HepG2 (cell line): Measurements from ENCODE around the gene CRTC2. TPM values are rescaled to one million over a fixed set of nuclear protein-coding genes. Genes with fewer than 3 reads are reported as not detected.

ENCODE experiments used
- BHLHE40 ChIP-seq: IDR thresholded peaks from 2 replicates; pipeline ENCODE4 v1.6.1; 2011; ENCODE audit warnings: low read length, improper control_type of control experiment
- DNMT3B ChIP-seq: conservative IDR thresholded peaks from 2 replicates; pipeline ENCODE4 v1.6.1; 2016; ENCODE audit warnings: missing biosample characterization, control low read depth
- GABPA ChIP-seq, 2 experiments: IDR thresholded peaks; 2 replicates each; pipeline ENCODE4 v1.6.1; 2011 to 2016; ENCODE audit warnings: low read depth in 2 of 2, low read length in 1 of 2, missing biosample characterization in 1 of 2, missing genetic modification characterization in 1 of 2
- GATA4 ChIP-seq: sonication (generic); IDR thresholded peaks from 2 replicates; pipeline ENCODE4 v1.6.1; 2016; ENCODE audit warnings: antibody characterized with exemption, low read depth, borderline replicate concordance
- GATAD2A ChIP-seq: IDR thresholded peaks from 2 replicates; pipeline ENCODE4 v1.6.1; 2016
- IKZF1 ChIP-seq: fragments of 450-650 bp; IDR thresholded peaks from 2 replicates; pipeline ENCODE4 v1.7.1; 2016
- JUNB ChIP-seq: sonication (generic); formaldehyde crosslinking; IDR thresholded peaks from 2 replicates; pipeline ENCODE4 v1.8.0; 2022; ENCODE audit warnings: missing genetic modification reagents, mild to moderate bottlenecking, borderline replicate concordance
- KLF15 ChIP-seq: sonication (generic); formaldehyde crosslinking; IDR thresholded peaks from 2 replicates; pipeline ENCODE4 v1.8.1; 2023; ENCODE audit warnings: borderline replicate concordance, mild to moderate bottlenecking, inconsistent platforms, missing genetic modification reagents, mixed read lengths
- PITX1 ChIP-seq: sonication (generic); formaldehyde crosslinking; IDR thresholded peaks from 2 replicates; pipeline ENCODE4 v1.5.1; 2020; ENCODE audit warnings: mild to moderate bottlenecking, missing genetic modification reagents
- TCF7L2 ChIP-seq: IDR thresholded peaks from 2 replicates; pipeline ENCODE4 v1.6.1; 2011; ENCODE audit warnings: mild to moderate bottlenecking, low read depth, low read length, moderate library complexity
- ZNF20 ChIP-seq: sonication (generic); formaldehyde crosslinking; IDR thresholded peaks from 2 replicates; pipeline ENCODE4 v1.4.0; 2020; ENCODE audit warnings: mild to moderate bottlenecking, moderate library complexity, missing genetic modification reagents
- ZNF530 ChIP-seq: sonication (generic); formaldehyde crosslinking; IDR thresholded peaks from 2 replicates; pipeline ENCODE4 v1.5.0; 2020; ENCODE audit warnings: low read depth, mild to moderate bottlenecking, missing genetic modification reagents
- ZNF83 ChIP-seq: sonication (generic); formaldehyde crosslinking; IDR thresholded peaks from 2 replicates; pipeline ENCODE4 v1.4.0; 2020; ENCODE audit warnings: missing genetic modification reagents, mild to moderate bottlenecking, borderline replicate concordance
- polyA plus RNA-seq, 8 experiments: library from polyadenylated mRNA; depleted of rRNA in 3 of 8; stranded (reverse) in 7 of 8; unstranded in 1 of 8; fragments of >200 nt; fragmentation: Illumina TruSeq in 4 of 8; extraction: Trizol in 4 of 8; gene quantifications; 2 replicates each; pipeline versions ENCODE4 v1.2.1 to v1.2.3, GENCODE V29; 2011 to 2016; ENCODE audit warnings: low read depth in 4 of 8, missing spikeins in 1 of 8, mixed read lengths in 1 of 8; ENCODE audit not compliant: insufficient read depth in 1 of 8
- total RNA-seq, 5 experiments: library from RNA; depleted of rRNA; stranded (reverse); fragments of >200 nt; fragmentation: Illumina TruSeq; extraction: Trizol; gene quantifications; 2 replicates each; pipeline ENCODE4 v1.2.3, GENCODE V29; 2016; ENCODE audit warnings: low read depth in 1 of 5
- TF ChIP-seq, protein P1 (sequence below), 2 experiments: fragments of 450-650 bp in 1 of 2; sonication (generic) in 1 of 2; formaldehyde crosslinking in 1 of 2; IDR thresholded peaks; 2 replicates each; pipeline versions ENCODE4 v1.6.1 to v1.8.0; 2016 to 2022; ENCODE audit warnings: antibody characterized with exemption in 1 of 2, mild to moderate bottlenecking in 1 of 2, missing genetic modification reagents in 1 of 2
- TF ChIP-seq, protein P2 (sequence below): sonication (generic); formaldehyde crosslinking; IDR thresholded peaks from 2 replicates; pipeline ENCODE4 v1.9.0; 2021; ENCODE audit warnings: missing genetic modification reagents, borderline replicate concordance
- TF ChIP-seq, protein P3 (sequence below): sonication (generic); formaldehyde crosslinking; IDR thresholded peaks from 2 replicates; pipeline ENCODE4 v1.4.0; 2020; ENCODE audit warnings: missing genetic modification reagents, mild to moderate bottlenecking, borderline replicate concordance

The CRTC2 gene
- total and polyA plus RNA-seq, 2 of the 13 experiments (the other 11 are each of a cell fraction or from before 2014, with no cell fraction given), result 6.1 to 26.7 TPM

DNA sequence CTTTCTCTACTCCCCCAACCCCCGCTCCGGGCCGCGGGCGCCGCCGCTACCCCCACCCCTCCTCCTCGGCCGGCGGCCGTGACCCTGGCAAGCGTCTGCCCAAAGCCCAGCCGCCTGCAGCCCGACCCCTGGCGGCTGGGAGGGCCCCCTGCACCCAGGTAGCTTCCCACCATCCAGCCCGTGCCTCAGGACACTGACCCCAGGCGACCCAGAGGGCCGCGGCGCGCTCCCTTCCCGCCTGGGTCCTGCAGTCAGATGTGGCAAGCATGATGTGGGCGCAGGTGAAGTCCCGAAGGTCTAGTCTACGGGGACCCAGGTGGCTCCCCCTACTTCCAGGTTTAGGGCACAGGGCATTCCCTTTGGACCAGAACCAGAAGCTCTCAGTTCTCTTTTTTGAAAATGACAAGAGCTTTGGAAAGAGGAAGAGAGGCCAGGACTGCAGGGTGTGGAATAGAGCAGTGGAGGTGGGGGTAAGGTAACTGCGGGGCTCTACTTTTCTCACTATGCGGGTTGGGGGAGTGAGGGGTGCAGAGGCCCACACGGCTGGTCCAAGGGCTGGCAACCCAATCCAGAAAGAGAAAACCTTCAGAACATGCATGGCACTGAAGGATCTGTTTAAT is 11.7 kb downstream of the CRTC2 start, which contains the start of gene DENND4B (continued):
- TF ChIP-seq KLF15 (CRISPR knock-in tag) (no peak), ZNF20 (no peak), DNMT3B (CRISPR knock-in tag) (no peak), PITX1 (CRISPR knock-in tag) (peak; percentile 47; the same call in 1 of the 2 replicates), GATAD2A (CRISPR knock-in tag) (no peak; the same call in 1 of the 2 replicates), ZNF530 (CRISPR knock-in tag) (no peak), JUNB (CRISPR knock-in tag) (no peak), GATA4 (no peak), ZNF83 (CRISPR knock-in tag) (no peak), BHLHE40 (peak; percentile 79), TCF7L2 (no peak), GABPA (IDR thresholded peaks at IDR 0.05; ENCODE audit: low read depth, low read length) (no peak; the same call in 1 of the 2 replicates), GABPA (CRISPR knock-in tag; IDR thresholded peaks at IDR 0.05; ENCODE audit: low read depth) (peak; percentile 43; the same call in 1 of the 2 replicates), IKZF1 (no peak)
- TF ChIP-seq, protein P1, sequence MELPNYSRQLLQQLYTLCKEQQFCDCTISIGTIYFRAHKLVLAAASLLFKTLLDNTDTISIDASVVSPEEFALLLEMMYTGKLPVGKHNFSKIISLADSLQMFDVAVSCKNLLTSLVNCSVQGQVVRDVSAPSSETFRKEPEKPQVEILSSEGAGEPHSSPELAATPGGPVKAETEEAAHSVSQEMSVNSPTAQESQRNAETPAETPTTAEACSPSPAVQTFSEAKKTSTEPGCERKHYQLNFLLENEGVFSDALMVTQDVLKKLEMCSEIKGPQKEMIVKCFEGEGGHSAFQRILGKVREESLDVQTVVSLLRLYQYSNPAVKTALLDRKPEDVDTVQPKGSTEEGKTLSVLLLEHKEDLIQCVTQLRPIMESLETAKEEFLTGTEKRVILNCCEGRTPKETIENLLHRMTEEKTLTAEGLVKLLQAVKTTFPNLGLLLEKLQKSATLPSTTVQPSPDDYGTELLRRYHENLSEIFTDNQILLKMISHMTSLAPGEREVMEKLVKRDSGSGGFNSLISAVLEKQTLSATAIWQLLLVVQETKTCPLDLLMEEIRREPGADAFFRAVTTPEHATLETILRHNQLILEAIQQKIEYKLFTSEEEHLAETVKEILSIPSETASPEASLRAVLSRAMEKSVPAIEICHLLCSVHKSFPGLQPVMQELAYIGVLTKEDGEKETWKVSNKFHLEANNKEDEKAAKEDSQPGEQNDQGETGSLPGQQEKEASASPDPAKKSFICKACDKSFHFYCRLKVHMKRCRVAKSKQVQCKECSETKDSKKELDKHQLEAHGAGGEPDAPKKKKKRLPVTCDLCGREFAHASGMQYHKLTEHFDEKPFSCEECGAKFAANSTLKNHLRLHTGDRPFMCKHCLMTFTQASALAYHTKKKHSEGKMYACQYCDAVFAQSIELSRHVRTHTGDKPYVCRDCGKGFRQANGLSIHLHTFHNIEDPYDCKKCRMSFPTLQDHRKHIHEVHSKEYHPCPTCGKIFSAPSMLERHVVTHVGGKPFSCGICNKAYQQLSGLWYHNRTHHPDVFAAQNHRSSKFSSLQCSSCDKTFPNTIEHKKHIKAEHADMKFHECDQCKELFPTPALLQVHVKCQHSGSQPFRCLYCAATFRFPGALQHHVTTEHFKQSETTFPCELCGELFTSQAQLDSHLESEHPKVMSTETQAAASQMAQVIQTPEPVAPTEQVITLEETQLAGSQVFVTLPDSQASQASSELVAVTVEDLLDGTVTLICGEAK (IDR thresholded peaks at IDR 0.05), result no peak
- TF ChIP-seq, protein P1 (CRISPR knock-in tag; IDR thresholded peaks at IDR 0.05), result no peak
- TF ChIP-seq, protein P2, sequence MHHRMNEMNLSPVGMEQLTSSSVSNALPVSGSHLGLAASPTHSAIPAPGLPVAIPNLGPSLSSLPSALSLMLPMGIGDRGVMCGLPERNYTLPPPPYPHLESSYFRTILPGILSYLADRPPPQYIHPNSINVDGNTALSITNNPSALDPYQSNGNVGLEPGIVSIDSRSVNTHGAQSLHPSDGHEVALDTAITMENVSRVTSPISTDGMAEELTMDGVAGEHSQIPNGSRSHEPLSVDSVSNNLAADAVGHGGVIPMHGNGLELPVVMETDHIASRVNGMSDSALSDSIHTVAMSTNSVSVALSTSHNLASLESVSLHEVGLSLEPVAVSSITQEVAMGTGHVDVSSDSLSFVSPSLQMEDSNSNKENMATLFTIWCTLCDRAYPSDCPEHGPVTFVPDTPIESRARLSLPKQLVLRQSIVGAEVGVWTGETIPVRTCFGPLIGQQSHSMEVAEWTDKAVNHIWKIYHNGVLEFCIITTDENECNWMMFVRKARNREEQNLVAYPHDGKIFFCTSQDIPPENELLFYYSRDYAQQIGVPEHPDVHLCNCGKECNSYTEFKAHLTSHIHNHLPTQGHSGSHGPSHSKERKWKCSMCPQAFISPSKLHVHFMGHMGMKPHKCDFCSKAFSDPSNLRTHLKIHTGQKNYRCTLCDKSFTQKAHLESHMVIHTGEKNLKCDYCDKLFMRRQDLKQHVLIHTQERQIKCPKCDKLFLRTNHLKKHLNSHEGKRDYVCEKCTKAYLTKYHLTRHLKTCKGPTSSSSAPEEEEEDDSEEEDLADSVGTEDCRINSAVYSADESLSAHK (CRISPR knock-in tag), result no peak
- TF ChIP-seq, protein P3, sequence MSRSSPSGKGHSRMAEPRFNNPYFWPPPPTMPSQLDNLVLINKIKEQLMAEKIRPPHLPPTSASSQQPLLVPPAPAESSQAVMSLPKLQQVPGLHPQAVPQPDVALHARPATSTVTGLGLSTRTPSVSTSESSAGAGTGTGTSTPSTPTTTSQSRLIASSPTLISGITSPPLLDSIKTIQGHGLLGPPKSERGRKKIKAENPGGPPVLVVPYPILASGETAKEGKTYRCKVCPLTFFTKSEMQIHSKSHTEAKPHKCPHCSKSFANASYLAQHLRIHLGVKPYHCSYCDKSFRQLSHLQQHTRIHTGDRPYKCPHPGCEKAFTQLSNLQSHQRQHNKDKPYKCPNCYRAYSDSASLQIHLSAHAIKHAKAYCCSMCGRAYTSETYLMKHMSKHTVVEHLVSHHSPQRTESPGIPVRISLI (CRISPR knock-in tag), result no peak; the same call in 1 of the 2 replicates
